ACHN (cell line): Measurements from ENCODE around the gene RPN2.

Source experiments
- DNase-seq: peaks from one replicate; pipeline ENCODE4 v3.0.0-alpha.2; 2015
- in situ Hi-C: cut with HindIII; loops from 2 replicates; pipeline ENCODE4 v1.10.0; 2017; ENCODE audit warnings: low sequenced_read_pairs, low pct_ligation_motif_present, low pct_unique_long_range_greater_than_20kb

RPN2 gene

DNA sequence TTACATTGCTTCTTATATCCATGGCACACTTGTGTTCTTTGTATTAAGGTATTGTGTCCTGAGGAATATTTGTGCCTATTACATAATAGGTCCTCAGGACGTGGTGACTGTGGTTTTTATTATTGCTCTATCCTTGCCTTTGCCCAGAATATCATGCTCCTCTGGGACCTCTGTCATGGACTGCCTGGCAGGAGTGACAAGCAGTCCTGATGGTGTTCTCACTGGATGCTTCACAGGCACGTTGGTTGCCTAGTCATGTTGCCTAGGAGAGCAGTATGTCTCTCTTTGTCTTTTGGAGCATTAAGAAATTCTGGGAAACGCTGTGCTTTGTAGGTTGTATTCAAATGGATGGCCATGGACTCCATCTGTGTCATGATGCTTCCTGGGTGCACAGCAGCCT, 24.9 kb downstream of the RPN2 start:
- no peak for DNase-seq
- in situ Hi-C loops = no loop called here

DNA sequence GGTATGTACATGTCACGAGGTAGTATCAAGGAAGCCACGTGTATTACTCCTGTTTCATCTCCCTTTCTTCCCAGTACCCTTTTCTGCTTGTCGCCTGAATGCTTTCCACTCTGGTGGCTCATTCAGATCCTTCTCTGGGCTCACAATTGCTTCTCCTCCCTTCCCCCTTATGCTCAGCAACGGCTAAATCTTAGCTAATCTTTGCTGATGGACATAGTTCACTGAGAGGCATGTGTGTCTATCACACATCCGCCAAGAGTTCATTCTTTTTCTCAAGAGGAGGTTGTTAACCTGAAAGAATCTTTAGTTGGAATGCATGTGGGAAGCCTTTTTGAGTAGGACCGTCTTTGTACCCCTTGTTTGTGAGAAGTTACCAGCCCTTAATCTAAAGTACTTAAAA, 26.0 kb downstream of the RPN2 start:
- no peak for DNase-seq
- in situ Hi-C loops = no loop called here

- DNase-seq = no peak
- in situ Hi-C loops = no loop called here
Measured at GRCh38 chr20:37205794-37206193, 26.7 kb downstream of the RPN2 start.

DNA sequence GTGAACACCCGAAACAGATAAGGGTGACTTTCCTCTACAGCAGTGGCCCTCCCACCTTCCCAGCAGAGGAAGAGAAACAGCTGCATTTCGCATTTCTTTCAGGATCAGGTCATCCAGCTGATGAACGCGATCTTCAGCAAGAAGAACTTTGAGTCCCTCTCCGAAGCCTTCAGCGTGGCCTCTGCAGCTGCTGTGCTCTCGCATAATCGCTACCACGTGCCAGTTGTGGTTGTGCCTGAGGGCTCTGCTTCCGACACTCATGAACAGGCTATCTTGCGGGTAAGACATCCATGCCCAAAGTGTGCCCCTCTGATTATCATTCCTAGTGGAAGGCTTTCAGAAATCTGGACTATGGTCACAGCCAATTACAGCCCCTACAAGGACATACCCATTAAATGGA, 28.0 kb downstream of the RPN2 start:
- in situ Hi-C loops = no loop called here

GRCh38 chr20:37209193-37209592, 30.1 kb downstream of the RPN2 start:
- DNase-seq = no peak
- in situ Hi-C loops = no loop called here

More for the DNA sequence above, 28.0 kb downstream of the RPN2 start:
- no peak for DNase-seq

DNA sequence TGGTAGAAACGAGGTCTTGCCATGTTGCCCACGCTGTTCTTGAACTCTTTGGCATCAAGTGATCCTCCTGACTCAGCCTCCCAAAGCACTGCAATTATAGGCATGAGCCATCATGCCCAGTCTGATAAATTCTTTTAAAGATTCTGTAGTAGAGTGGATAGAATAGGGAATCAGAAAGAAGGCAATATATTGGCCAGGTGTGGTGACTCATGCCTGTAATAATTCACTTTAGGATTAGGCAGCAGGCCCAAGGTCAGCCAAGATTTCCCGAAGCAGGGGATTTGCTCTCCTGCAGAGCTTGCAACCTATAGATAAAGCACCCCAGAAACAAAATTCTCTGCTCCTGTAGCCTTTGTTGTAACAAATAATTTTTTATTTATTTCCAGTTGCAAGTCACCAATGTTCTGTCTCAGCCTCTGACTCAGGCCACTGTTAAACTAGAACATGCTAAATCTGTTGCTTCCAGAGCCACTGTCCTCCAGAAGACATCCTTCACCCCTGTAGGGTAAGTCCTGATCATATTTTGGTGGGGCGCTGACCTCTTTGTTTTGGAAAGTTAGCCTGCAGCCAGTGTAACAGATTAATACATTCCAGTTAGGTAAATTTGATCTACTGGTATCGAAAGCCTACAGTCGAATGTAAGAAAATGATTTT, 30.7 kb downstream of the RPN2 start:
- DNase-seq = peak; percentile 8
- in situ Hi-C loops = no loop called here

DNA sequence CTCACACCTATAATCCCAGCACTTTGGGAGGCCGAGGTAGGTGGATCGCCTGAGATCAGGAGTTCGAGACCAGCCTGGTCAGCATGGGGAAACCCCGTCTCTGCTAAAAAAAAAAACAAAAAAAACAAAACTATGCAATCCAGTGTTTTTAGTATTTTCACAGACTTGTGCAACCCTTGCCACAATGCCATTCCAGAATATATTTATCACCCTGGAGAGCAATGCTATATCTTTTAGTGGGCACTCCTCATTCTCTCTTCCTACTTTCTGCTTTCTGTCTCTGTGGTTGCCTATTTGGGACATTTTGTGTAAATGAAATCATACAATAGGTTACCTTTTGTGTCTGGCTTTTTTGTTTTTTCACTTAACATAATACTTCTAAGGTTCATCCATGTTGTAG, 39.3 kb downstream of the RPN2 start:
- no peak for DNase-seq
- in situ Hi-C loops = no loop called here

- in situ Hi-C loops = no loop called here
Measured at GRCh38 chr20:37218976-37219375, 39.8 kb downstream of the RPN2 start.

GRCh38 chr20:37219751-37220668, 40.9 kb downstream of the RPN2 start:
- in situ Hi-C loops = no loop called here
- DNase-seq = no peak

More at GRCh38 chr20:37218976-37219375, 39.8 kb downstream of the RPN2 start:
- no peak for DNase-seq

GRCh38 chr20:37220731-37221130, 41.6 kb downstream of the RPN2 start:
- DNase-seq = no peak
- in situ Hi-C loops = no loop called here

DNA sequence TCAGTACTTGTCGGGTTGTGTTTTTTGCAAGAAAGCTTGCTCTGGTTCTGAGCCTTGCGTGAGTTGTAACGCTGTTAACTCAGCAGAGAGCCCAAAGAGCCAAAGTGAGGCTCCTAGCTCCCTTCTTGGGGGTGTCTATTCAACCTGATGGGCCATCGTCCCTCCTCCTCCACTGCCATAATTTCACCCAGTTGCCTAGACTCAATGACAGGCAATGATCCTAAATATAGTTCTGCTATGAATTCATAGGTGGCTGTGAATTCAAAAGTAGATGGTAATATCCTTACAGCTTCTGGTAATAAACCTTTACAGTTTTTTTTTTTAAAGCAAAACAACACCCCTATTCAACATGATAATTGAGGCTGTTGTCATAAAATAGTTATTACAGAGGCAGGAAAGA, 43.0 kb downstream of the RPN2 start:
- in situ Hi-C loops = no loop called here
- DNase-seq = no peak

- in situ Hi-C loops = no loop called here
- DNase-seq = peak; percentile 59
Measured at GRCh38 chr20:37223053-37223452, 43.9 kb downstream of the RPN2 start.

DNA sequence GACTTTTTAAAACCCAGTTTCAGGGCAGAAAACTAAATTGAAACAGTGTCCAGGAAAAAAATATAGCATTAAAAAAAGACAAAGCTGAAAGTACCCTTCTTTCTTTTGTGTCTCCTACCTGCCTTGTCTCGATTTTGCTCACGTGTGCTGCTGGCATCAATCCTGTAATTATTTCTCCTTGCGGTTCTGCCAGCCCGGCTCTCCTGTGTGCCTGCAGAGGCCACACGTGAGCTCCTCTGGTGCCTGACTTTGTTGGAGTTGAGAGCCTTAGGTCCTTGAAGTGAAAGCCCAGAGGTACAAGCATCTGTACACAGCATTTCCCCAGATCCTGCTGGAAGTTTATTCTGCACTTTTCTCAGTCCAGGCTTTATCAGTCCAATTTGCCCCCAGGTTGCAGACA, 46.0 kb downstream of the RPN2 start:
- in situ Hi-C loops = no loop called here
- no peak for DNase-seq

- no peak for DNase-seq
- in situ Hi-C loops = no loop called here
Measured at GRCh38 chr20:37226889-37227288, 47.8 kb downstream of the RPN2 start.

DNA sequence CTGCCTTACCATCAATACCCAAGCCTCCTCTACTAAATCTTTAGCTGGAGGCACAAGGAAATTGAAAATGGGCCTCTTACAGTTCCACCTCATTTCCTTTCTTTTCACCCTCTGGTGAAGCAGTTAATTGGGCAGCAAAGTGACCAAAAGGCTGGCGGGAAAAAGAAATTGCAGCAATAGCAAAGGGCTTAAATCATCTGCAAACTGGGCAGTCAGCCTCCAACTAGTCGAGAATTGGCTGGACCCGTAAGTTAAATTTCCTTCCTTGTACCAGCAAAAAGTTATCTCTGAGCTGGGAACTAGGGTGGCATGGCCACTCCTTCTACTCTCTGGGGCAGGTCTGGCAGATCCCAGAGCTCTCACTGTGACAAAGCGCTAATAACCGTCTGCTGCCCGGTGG, 49.0 kb downstream of the RPN2 start:
- in situ Hi-C loops = no loop called here
- DNase-seq = peak; percentile 17

DNA sequence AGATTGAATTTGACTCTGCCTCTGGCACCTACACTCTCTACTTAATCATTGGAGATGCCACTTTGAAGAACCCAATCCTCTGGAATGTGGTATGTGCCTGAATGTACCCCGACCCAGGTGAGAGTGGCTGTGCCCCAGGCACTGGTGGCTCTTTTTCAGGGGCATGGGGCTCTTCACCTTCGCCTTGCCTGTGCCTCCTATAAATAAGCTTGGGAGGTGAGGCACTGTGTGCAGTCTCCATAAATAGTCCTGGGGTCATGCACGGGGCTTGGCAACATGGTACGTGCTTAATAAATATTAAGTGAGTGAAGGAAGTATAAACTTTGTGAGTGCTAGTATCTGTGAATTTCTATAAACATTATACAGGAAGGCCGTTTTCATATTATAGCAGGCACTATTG, 49.5 kb downstream of the RPN2 start:
- in situ Hi-C loops = no loop called here
- DNase-seq = no peak

- in situ Hi-C loops = no loop called here
- no peak for DNase-seq
Measured at GRCh38 chr20:37229357-37229756, 50.2 kb downstream of the RPN2 start.

DNA sequence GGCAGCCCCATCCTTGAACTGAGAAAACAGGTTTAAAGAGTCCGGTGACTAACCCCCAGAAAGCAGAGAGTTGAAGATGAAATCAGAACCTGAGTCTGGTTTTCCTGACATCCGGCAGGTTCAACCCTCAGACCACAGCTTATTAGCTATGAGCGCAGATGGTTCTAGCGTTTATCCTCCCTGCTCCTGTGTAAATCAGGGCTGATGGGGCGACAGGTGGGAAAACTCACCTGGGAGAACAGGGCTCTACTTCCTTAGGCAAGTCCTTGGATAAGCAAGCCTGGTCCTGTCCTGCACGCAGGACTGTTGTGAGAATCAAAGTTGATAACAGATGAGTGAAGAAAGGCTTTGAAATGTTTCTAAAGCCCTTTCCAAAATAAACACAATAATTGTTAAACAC, 51.1 kb downstream of the RPN2 start:
- in situ Hi-C loops = no loop called here
- DNase-seq = no peak

DNA sequence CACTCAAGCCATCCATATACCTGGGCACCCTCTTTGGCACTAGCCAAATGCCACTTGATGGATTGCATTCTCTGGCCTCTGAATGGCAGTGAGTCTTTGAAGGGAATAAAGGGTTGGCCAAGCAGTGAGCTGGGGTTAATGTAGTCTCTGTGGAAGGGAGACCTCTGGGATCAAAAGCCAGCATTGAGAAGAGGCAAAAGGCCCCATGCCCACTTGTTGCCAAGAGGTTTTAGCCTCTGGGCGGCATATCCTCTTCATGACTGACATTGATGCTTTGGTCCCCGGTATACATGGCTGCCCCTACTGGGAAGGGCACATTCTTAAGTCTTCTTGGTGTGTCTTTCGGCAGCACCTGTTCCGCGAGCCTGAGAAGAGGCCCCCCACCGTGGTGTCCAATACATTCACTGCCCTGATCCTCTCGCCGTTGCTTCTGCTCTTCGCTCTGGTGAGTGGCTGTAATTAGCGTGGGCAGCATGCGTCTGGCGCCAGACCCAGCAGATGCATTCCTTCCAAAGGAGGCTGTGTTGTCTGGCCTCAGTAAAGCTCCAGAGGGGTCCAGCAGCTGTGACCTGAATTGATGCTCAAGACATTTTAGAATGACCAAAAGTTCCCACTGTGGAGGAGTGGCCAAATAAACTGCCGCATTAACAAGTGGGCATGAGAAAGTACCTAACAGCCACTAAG, 53.0 kb downstream of the RPN2 start:
- in situ Hi-C loops = no loop called here

More for the DNA sequence above, 53.0 kb downstream of the RPN2 start:
- no peak for DNase-seq
